ENCODE results near the gene GIPR.
A peak's percentile ranks its signal among the peaks of the same experiment; 100 is the strongest.

GIPR gene

DNA sequence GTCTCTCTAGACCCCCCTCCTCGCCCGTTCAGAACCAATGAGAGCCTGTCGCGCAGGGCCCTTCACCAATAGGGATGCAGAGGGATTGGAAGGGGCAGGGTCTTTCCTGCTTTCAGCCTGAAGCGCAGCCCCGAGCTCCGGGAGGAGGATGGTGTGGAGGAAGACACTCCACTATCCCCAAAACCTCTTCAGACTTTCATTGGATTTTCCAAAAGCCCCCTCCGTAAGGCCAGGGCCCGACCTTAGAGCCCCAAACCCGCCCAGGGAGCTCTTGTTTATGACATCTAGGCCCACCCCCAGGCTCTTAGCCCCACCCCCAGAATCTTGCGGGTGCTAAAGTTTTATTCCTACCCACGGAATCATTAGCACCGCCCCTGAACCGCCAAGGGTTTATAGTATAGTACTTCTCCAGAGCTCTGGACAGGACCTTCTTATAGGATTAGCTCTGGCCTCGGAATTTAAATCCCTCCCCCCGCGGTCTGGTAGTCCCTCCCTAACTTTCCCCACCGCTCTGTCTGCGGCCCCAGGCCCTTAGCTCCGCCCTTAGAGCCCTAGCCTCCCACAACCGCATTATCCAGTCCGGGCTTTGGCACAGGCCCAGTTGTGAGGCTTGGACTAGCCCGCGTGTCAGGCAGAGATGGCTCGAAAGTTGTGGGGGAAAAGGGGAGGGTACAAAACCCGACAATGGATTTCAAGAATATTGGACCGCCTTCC, 22.2 kb upstream of the GIPR start:
- ChIA-PET POLR2A (interaction anchor here (0.5 to 1.0 kb wide), 5 partner anchors 11 to 178 kb away, joined by 3 to 8 read pairs (median 4); partner anchors contain the start of gene FOSB), CTCF (interaction anchor here (0.7 to 2.8 kb wide), 14 partner anchors 11 to 206 kb away, joined by 3 to 13 read pairs (median 3); partner anchors contain the start of gene SNRPD2)
- DNase-seq (ENCODE audit: extremely low spot score) = peak; percentile 93
- no peak for TF ChIP-seq CTCF (IDR thresholded peaks at IDR 0.05; ENCODE audit: control extremely low read depth, extremely low read depth, low read depth, missing control alignments)

GRCh38 chr19:45646345-45646698, 21.7 kb upstream of the GIPR start:
- ChIA-PET CTCF (interaction anchor here (0.7 to 2.8 kb wide), 12 partner anchors 10 to 207 kb away, joined by 3 to 13 read pairs (median 3); partner anchors contain the start of gene SNRPD2), POLR2A (interaction anchor here (0.5 to 1.0 kb wide), 2 partner anchors 16 to 25 kb away, joined by 3 to 5 read pairs; no protein-coding TSS in a partner anchor)

DNA sequence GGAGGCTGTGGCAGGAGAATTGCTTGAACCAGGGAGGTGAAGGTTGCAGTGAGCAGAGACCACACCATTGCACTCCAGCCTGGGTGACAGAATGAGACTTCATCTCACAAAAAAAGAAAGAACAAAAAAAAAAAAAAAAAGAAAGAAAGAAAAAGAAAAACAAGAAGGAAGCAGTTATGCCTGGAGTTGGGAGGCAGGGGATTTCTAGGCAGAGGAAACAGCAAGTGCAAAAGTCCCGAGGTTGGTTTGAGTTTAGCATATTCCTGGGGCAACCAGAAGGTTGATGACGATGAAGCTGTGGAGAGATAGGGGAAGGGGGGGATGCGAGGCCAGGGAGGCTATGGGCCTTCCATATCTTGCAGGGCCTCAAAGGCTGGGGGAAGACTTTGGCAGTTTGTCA, 17.3 kb upstream of the GIPR start:
- CTCF ChIA-PET = interaction anchor here (1.0 to 1.6 kb wide), 3 partner anchors 8 to 156 kb away, joined by 3 to 7 read pairs (median 5); no protein-coding TSS in a partner anchor
- POLR2A ChIA-PET = interaction anchor here (0.7 kb wide), 1 partner anchor 9 kb away, joined by 6 read pairs; no protein-coding TSS in a partner anchor
- no peak for TF ChIP-seq CTCF (IDR thresholded peaks at IDR 0.05; ENCODE audit: control extremely low read depth, extremely low read depth, low read depth, missing control alignments)
- DNase-seq (ENCODE audit: extremely low spot score) = no peak

More at GRCh38 chr19:45646345-45646698, 21.7 kb upstream of the GIPR start:
- no peak for TF ChIP-seq CTCF (IDR thresholded peaks at IDR 0.05; ENCODE audit: control extremely low read depth, extremely low read depth, low read depth, missing control alignments)
- DNase-seq (ENCODE audit: extremely low spot score) = no peak

DNA sequence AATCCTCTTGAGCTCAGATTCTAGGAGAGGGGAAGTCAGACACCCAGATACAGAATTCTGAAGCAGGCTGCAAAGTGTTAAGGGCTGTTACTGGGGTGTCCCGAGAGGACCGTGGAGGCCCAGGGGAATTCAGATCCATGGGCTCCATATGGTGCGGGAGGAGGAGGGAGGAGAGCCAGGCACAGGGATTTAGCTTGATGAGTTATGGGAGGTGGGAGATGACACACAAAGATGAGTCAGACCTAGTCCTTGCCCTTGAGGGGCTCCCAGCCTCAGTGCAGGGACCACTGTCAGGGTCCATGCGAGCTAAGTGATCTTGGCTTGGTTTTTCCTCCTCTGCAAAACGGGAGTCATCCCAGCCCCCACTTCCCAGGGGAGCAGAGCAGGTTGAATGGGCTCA, 14.4 kb upstream of the GIPR start:
- ChIA-PET POLR2A (no interaction called here), CTCF (interaction anchor here (0.7 to 2.0 kb wide), 4 partner anchors 9 to 39 kb away, joined by 3 to 7 read pairs (median 3); partner anchors contain the start of gene QPCTL)
- TF ChIP-seq CTCF (IDR thresholded peaks at IDR 0.05; ENCODE audit: control extremely low read depth, extremely low read depth, low read depth, missing control alignments) = no peak
- DNase-seq (ENCODE audit: extremely low spot score) = no peak

GRCh38 chr19:45655073-45655472, 12.9 kb upstream of the GIPR start:
- ChIA-PET CTCF (interaction anchor here (1.6 to 2.0 kb wide), 2 partner anchors 11 to 13 kb away, joined by 3 to 7 read pairs; no protein-coding TSS in a partner anchor), POLR2A (no interaction called here)
- no peak for TF ChIP-seq CTCF (IDR thresholded peaks at IDR 0.05; ENCODE audit: control extremely low read depth, extremely low read depth, low read depth, missing control alignments)

GRCh38 chr19:45657520-45658167, 10.4 kb upstream of the GIPR start:
- DNase-seq (ENCODE audit: extremely low spot score) = no peak
- TF ChIP-seq CTCF (IDR thresholded peaks at IDR 0.05; ENCODE audit: control extremely low read depth, extremely low read depth, low read depth, missing control alignments) = no peak
- CTCF ChIA-PET = no interaction called here
- POLR2A ChIA-PET = no interaction called here

More at GRCh38 chr19:45655073-45655472, 12.9 kb upstream of the GIPR start:
- DNase-seq (ENCODE audit: extremely low spot score) = no peak
